CD4-positive, alpha-beta T cell (primary cell): ENCODE data around the gene SAP30L. TPM values are rescaled to one million over a fixed set of nuclear protein-coding genes. Genes with fewer than 3 reads are reported as not detected.

ENCODE experiments used
- ATAC-seq: fragments of 200-7000 bp; cut with Tn5 transposase; one replicate; pipeline ENCODE4 v1.10.0; 2022; ENCODE audit warnings: mild to moderate bottlenecking; ENCODE audit not compliant: poor library complexity
- CTCF ChIA-PET: fragments of 350-600 bp; sonication (Branson Sonifier 250); formaldehyde crosslinking; loops from one replicate; lab custom pipeline; 2021; ENCODE audit warnings: antibody characterized with exemption, inconsistent platforms; lab: Charles Lee
- POLR2A ChIA-PET: fragments of 350-600 bp; sonication (Branson Sonifier 250); formaldehyde crosslinking; loops from one replicate; lab custom pipeline; 2021; ENCODE audit warnings: antibody characterized with exemption, inconsistent platforms; lab: Charles Lee
- DNase-seq, 14 experiments: peaks; one replicate each; pipeline ENCODE4 v3.0.0-alpha.2; 2013 to 2020; ENCODE audit warnings: mixed read lengths in 2 of 14
- H3K27ac ChIP-seq, 2 donors: one replicate each; pipeline versions ENCODE4 v1.5.1 to v1.7.0; 2013; ENCODE audit warnings: low read length in 2 of 2, low read depth in 1 of 2, mild to moderate bottlenecking in 1 of 2
- H3K27me3 ChIP-seq, 2 experiments: 1 replicate in 1 of 2; 2 replicates in 1 of 2; pipeline versions ENCODE4 v1.6.1 to v1.7.0; 2013; ENCODE audit warnings: low read length in 2 of 2, control low read depth in 1 of 2, mild to moderate bottlenecking in 1 of 2, moderate library complexity in 1 of 2; ENCODE audit not compliant: insufficient read depth in 2 of 2, control insufficient read depth in 1 of 2
- H3K36me3 ChIP-seq: one replicate; pipeline ENCODE4 v1.6.1; 2013; ENCODE audit warnings: low read length, control low read depth; ENCODE audit not compliant: insufficient read depth
- H3K4me1 ChIP-seq: one replicate; pipeline ENCODE4 v1.6.1; 2013; ENCODE audit warnings: low read length, control low read depth; ENCODE audit not compliant: insufficient read depth
- H3K4me3 ChIP-seq: one replicate; pipeline ENCODE4 v1.5.1; 2013; ENCODE audit warnings: mild to moderate bottlenecking, low read length, moderate library complexity
- H3K9me3 ChIP-seq, 2 experiments: 1 replicate in 1 of 2; 2 replicates in 1 of 2; pipeline versions ENCODE4 v1.6.1 to v1.7.0; 2013; ENCODE audit warnings: low read length in 2 of 2, mild to moderate bottlenecking in 2 of 2, control low read depth in 1 of 2, moderate library complexity in 1 of 2; ENCODE audit not compliant: control insufficient read depth in 1 of 2, insufficient read depth in 1 of 2
- H3K27ac Mint-ChIP-seq: one replicate; pipeline ENCODE4 v1.8.0; 2020; ENCODE audit warnings: mixed read lengths
- H3K27me3 Mint-ChIP-seq: one replicate; pipeline ENCODE4 v1.8.0; 2021; ENCODE audit warnings: mixed read lengths
- H3K36me3 Mint-ChIP-seq: one replicate; pipeline ENCODE4 v1.8.0; 2021; ENCODE audit warnings: low read depth, mixed read lengths
- H3K4me1 Mint-ChIP-seq: one replicate; pipeline ENCODE4 v1.8.0; 2021; ENCODE audit warnings: low read depth, mixed read lengths
- H3K4me3 Mint-ChIP-seq: one replicate; pipeline ENCODE4 v1.8.0; 2020; ENCODE audit warnings: mild to moderate bottlenecking, mixed read lengths
- H3K9me3 Mint-ChIP-seq: one replicate; pipeline ENCODE4 v1.8.0; 2020; ENCODE audit warnings: mixed read lengths
- intact Hi-C, 2 experiments: fragments of 100-400 bp; cut with DNase I in 1 of 2; cut with micrococcal nuclease in 1 of 2; formaldehyde crosslinking; loops; one replicate each; pipeline versions ENCODE4 v1.15.1 to v1.9.0; 2023 to 2025; cut with DNase I, micrococcal nuclease
- total RNA-seq, 174 experiments: library from RNA in 2 of 174; stranded (reverse) in 2 of 174; gene quantifications; one replicate each; pipeline ENCODE4 v1.2.3 and lab custom pipeline; 2021 to 2026
- TF ChIP-seq, protein P1 (sequence below): fragments of 200-600 bp; IDR thresholded peaks from one replicate; pipeline ENCODE4 v1.8.0; 2022; ENCODE audit warnings: antibody characterized with exemption, mild to moderate bottlenecking

Gene SAP30L
- total RNA-seq, 2 experiments from 2014 or later, result 32.2 to 33.6 TPM

DNA sequence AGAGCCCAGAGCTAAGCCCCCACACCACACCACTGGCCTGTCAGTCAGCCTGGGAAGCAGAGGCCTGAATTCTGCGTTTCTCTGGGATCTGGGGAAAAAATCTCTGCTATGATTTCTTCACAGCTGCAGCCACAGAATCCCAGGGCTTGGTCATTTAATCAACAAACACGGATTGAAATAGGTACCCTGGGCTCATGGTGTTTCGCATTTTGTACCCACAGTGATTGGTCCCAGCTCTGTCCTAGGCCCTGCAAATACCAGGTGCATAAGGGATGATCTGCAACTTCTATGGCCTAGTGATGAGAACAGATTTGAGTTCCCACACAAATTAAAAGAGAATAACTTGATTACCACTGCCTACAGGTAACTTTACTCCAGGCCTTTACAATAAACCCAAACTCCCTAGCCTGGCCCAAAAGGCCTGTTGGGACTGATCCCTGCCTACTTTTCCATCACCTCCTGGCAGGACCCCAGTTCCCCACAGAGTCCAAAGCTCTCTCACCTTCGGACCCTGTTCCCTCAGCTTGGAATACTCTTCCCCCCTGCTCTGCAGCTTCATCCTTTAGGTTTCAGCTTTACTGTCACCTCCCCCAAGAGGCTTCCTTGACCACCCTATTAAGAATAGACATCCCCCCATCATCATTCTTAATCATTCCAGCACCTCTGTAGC is 14.7 kb upstream of the SAP30L start:
- ATAC-seq (no peak), DNase-seq (no peak)
- CTCF ChIA-PET, result no interaction called here
- Histone ChIP-seq H3K27ac (no peak overlapping the region), H3K4me1 (no peaks in the 10 kb centered on the region), H3K27me3 (no peaks in the 10 kb centered on the region), H3K4me3 (no peak overlapping the region), H3K36me3 (peaks cover 16% of the 10 kb centered on the region), H3K9me3 (no peaks in the 10 kb centered on the region)
- H3K9me3 Mint-ChIP-seq, result no peaks in the 10 kb centered on the region
- POLR2A ChIA-PET, result no interaction called here
- TF ChIP-seq, protein P1, sequence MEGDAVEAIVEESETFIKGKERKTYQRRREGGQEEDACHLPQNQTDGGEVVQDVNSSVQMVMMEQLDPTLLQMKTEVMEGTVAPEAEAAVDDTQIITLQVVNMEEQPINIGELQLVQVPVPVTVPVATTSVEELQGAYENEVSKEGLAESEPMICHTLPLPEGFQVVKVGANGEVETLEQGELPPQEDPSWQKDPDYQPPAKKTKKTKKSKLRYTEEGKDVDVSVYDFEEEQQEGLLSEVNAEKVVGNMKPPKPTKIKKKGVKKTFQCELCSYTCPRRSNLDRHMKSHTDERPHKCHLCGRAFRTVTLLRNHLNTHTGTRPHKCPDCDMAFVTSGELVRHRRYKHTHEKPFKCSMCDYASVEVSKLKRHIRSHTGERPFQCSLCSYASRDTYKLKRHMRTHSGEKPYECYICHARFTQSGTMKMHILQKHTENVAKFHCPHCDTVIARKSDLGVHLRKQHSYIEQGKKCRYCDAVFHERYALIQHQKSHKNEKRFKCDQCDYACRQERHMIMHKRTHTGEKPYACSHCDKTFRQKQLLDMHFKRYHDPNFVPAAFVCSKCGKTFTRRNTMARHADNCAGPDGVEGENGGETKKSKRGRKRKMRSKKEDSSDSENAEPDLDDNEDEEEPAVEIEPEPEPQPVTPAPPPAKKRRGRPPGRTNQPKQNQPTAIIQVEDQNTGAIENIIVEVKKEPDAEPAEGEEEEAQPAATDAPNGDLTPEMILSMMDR, result no peak
- peaks cover 33% of the 10 kb centered on the region for H3K36me3 Mint-ChIP-seq
- H3K27me3 Mint-ChIP-seq, result no peaks in the 10 kb centered on the region
- intact Hi-C loops, result loop anchor here in 1 of 2 experiments (5.0 kb wide), 1 partner anchor 316 kb away; no protein-coding TSS in a partner anchor
- no peak overlapping the region for H3K4me3 Mint-ChIP-seq
- no peak overlapping the region for H3K27ac Mint-ChIP-seq
- no peaks in the 10 kb centered on the region for H3K4me1 Mint-ChIP-seq

DNA sequence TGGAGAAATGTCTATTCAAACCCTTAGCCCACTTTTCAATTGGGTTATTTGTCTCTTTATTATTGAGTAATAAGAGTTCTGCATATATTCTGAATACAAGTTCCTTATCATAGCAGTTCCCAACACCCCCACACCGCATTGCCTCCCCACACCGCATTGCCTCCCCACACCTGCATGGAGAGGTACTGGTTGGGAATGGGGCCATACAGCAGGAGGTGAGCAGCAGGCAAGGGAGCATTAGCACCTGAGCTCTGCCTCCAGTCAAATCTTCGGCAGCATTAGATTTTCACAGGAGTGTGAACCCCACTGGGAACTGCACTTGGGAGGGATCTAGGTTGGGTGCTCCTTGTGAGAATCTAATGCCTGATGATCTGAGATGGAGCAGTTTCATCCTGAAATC is 10.6 kb upstream of the SAP30L start:
- H3K4me1 ChIP-seq, result no peaks in the 10 kb centered on the region
- no peak overlapping the region for H3K4me3 Mint-ChIP-seq
- H3K9me3 Mint-ChIP-seq, result no peaks in the 10 kb centered on the region
- DNase-seq (no peak), ATAC-seq (no peak)
- CTCF ChIA-PET, result no interaction called here
- H3K4me1 Mint-ChIP-seq, result no peaks in the 10 kb centered on the region
- H3K4me3 ChIP-seq, result no peak overlapping the region
- POLR2A ChIA-PET, result no interaction called here
- H3K36me3 Mint-ChIP-seq, result peaks cover 66% of the 10 kb centered on the region
- no peak overlapping the region for H3K27ac ChIP-seq
- H3K27me3 ChIP-seq, result no peaks in the 10 kb centered on the region
- TF ChIP-seq, protein P1, result no peak
- no peaks in the 10 kb centered on the region for H3K27me3 Mint-ChIP-seq
- H3K36me3 ChIP-seq, result peaks cover 46% of the 10 kb centered on the region
- no peaks in the 10 kb centered on the region for H3K9me3 ChIP-seq
- intact Hi-C loops, result no loop called here
- no peak overlapping the region for H3K27ac Mint-ChIP-seq

DNA sequence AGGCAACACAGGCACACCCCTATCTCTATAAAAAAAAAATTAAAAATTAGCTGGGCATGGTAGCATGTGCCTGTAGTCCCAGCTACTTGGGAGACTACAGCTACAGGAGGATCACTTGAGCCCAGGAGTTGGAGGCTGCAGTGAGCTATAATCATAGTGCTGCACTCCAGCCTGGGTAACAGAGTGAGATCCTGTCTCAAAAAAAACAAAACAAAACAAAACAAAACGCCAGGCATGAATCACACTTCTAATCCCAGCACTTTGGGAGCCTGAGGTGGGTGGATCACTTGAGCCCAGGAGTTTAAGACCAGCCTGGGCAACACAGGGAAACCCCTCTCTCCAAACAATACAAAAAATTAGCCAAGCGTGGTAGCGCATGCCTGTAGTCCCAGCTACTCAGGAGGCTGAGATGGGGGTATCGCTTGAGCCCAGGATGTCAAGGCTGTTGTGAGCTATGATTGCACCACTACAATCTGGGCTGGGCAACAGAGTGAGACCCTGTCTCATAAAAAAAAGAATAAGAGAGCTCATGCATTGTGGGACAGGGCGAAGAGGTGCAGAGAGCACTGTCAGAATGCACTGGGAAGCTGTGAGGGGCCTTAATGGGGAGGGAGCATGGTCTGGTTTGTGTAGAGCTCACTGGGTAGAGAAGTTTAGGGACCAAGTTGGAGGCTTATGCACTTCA is 8.4 kb upstream of the SAP30L start:
- peaks cover 77% of the 10 kb centered on the region for H3K36me3 Mint-ChIP-seq
- peaks cover 3% of the 10 kb centered on the region for H3K4me1 ChIP-seq
- H3K36me3 ChIP-seq, result peaks cover 65% of the 10 kb centered on the region
- no peak overlapping the region for H3K27ac Mint-ChIP-seq
- peaks cover 14% of the 10 kb centered on the region for H3K4me1 Mint-ChIP-seq
- DNase-seq, result no peak
- H3K4me3 ChIP-seq, result no peak overlapping the region
- ChIA-PET POLR2A (interaction anchor here (0.6 kb wide), 1 partner anchor 22 kb away, joined by 3 read pairs; no protein-coding TSS in a partner anchor), CTCF (no interaction called here)
- H3K9me3 Mint-ChIP-seq, result no peaks in the 10 kb centered on the region
- H3K4me3 Mint-ChIP-seq, result no peak overlapping the region
- no peak overlapping the region for H3K27ac ChIP-seq
- no peaks in the 10 kb centered on the region for H3K27me3 ChIP-seq
- no peaks in the 10 kb centered on the region for H3K9me3 ChIP-seq
- no peaks in the 10 kb centered on the region for H3K27me3 Mint-ChIP-seq
- TF ChIP-seq, protein P1, result no peak
- intact Hi-C loops, result no loop called here
- ATAC-seq, result no peak
